T-helper 1 cell (primary cell): ENCODE measurements around the gene KCNIP4.

Experiments used
- DNase-seq, 5 donors: peaks; one replicate each; pipeline ENCODE4 v3.0.0-alpha.2; 2012 to 2020

Gene KCNIP4

DNA sequence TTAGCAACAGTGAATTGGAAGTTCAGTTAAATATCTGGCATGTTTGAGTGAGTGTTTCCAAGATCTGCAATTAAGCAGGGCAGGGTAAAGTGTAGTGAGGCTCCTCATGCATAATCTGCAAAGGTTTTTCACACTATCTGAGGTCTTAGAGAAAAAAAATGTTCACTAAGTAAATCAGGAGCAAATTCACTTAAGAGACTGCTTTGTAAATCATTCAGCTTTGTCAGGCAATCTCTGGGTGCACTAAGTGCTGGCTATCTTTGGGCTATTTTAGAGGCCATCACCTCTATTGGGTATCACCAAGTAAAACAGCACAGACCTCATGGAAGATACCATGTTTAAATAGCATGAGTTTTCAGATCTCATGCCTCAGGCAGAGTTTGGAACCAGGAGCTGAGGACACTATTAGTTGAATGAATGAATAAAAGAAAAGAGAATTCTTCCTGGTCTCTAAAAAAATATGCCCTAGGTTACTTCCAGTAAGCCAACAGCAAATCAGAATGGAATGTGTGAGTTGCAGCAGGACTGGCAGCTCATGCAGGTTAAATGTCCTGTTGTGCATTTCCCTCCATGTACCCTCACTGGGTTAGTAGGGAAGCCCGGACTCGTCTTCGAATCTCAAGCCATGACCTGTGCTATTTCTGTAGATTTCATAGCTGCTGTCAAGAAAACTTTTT is 195.3 kb downstream of the KCNIP4 start:
- no peak for DNase-seq

DNA sequence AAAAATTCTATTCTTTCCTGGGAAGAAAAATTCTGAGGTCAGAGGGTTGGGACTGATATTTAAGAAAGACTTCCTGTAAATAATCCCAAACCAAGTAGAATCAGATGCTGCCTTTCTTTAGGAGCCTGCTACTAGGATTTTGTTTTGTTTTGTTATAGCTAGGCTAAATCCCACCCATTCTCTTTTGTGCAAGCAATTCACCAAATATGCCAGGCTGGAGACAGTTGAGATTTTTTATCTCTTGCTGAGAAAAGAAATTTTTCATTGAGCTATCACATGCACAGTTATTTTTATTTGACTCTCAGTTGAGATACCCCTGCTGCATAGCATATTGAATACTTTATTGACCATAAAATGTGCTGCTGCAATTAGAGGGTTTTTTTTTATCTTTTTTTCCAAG is 196.0 kb downstream of the KCNIP4 start:
- DNase-seq: no peak

DNA sequence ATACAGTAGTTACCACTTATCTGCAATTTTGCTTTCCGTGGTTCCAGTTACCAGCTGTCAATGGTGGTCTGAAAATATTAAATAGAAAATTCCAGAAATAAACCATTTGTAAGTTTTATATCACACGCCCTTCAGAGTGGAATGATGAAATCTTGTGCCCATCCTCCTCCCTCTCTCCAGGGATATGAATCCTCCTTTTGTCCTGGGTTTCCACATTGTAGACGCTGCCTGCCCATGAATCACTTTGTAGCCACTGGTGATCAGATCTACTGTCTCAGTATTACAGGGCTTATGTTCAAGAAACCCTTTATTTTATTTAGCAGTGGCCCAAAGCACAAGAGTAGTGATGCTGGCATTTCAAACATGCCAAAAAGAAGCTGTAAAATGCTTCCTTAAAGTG is 198.6 kb downstream of the KCNIP4 start:
- no peak for DNase-seq

DNA sequence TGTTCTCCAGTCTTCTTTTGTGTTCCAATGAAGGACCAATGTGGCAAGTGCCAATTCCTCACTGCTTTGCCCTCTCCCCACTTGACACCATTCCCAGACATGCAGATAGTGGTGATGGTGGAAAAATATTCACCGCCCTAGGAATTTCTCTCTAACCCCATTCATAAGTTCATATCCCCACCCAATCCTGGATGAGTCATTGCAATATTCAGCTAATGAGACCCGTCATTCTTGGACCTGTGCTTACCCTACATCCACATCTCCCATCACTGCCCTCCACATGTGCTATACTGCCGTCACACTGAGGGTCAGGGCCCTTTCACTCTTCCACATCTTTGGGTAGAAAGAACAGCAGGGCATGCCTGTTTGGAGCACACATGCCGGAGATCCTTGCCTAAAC is 199.2 kb downstream of the KCNIP4 start:
- no peak for DNase-seq

DNA sequence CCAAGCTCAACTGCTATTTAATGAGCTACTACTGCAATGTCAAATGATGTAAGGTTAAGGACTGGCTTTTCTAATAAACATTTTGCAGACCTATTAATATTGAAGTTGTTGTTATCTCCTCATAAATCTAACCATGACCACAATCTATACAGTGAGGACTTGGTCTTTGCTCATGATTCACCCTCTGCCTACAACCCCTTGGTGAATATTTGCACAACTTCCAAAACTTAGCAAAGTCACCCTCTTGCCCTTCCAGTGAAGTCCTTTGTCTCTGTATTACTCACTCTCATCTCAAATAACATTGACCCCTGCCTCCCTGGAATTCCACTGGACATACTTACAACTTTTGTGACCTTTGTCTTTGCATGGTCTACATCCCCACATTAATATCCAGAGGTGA is 204.5 kb downstream of the KCNIP4 start:
- no peak for DNase-seq

DNA sequence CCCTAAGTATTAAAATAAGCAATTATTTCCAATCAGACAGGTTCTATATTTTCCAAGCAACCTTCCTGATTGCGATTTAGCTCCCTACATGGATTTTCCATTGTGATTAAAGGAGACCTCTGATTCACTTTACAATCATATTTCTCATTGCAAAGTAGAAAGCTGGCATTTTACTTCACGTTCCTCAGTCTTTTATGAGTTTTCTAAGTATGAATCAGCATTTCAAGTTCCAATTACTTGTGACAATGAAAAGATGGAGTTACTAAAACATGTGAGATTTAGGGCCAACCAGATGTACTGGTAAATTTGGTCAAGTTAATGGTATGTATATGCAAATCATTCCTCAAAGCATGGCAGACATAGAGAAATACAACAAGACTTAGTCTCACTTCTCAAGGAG is 206.2 kb downstream of the KCNIP4 start:
- no peak for DNase-seq

DNA sequence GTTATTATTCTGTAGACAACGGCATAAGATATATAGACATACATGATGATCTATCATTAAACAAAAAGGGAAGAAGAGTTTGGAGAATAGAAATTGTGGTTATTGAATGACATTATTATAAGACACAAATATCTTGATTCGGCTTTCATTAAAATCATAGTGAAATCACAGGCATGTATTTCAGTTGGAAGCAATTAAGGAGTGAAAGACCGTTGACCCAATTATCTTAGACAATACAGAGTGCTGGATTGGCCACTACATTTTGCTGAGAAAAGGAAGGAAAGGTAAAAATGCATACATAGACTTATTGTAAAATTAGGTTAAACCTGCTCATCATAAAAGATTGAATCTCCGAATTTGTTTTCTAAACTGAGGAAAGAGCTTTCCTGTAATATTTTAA is 209.8 kb downstream of the KCNIP4 start:
- DNase-seq: no peak

DNA sequence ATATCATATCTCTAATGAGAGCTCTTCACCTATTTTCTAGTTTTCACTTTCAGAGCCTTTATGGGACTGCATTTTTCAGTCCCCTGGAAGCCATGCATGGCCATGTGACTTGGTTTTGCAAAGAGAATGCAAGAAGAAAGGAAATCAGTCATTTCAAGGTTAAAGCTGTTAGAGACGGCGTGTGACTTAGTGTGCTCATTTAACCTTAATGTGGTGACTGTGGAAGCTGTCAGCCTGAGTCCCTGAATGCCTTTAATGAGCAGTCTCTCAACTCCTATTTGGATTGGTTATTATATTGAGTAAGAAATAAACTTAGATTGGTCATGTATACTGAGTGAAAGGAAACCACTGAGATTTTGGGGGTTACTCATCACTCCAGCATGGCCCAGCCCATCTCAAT is 212.7 kb downstream of the KCNIP4 start:
- DNase-seq: no peak

DNA sequence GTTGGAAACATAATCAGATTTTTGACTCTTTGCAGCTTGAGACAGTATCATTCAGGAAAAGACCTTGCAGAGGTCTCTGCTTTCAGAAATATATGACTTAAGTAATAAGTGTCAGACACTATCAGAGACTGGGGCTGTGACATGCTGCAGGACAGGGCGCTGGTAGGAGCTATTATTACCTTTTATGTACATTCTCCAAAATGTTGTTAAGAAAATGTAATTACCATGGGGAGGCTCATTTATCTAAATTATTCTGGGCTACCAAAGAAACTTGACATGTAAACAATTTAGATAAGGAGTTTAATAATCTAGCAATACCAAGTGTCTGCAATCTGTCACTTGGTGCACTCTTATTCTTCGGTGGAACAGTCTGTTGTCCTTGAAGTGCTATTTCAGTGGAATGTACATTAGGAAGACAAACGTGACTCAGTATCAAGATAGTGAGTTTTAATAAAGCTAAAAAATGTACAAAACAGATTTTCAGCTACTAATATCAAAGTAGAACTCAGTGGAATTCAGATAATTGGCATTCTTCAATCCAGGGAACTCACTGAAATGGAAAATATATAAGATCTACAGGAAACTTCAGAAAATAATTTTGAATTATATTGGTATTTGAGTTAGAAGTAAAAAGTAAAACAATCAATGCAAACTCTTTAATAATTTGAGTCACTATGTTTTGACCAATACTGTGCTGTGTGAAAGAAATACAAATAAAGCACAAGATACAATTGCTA is 214.5 kb downstream of the KCNIP4 start:
- no peak for DNase-seq

DNA sequence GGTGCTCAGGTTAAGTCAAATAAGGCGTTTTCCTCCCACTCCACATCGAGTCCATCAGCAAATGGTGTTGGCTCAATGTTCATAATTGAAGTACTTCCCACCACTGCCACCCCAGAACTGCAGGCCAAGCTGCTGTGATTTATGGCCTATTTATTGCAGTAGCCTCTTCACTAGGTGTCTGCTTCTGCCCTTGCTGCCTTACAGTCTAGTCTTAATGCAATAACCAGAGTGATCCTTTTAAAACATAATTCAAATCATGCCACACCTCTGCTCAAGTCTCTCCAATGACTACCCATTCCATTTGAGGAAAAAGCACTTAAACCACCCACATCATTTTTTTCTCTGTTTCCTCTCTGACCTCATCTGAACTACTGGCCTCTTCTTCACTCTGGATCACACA is 220.3 kb downstream of the KCNIP4 start:
- no peak for DNase-seq

DNA sequence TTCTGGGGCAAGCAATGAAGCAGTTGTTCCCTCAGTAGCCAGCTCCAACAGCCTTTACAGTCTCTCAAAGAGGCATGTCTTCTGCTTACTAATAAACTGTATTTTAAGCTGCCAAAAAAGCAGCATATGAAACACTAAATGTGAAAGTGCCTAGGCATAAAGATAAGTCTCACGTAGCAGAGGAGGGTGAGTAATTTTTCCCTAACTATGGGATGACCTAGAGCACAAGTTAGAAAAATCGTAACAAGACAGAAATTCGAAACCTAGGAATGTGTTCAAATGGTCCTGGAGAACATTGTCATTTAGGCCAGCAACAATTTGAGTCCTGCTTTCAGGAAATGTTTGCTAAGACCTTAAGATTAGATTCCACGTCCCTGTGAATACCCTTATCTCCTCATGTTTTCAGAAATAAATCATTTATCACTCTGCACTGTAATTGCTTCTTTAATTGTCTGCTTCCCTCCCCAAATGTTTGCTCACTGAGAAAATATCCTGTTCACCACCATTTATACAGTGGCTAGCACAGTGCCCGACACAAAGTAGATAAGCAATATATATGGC is 222.2 kb downstream of the KCNIP4 start:
- DNase-seq: no peak

DNA sequence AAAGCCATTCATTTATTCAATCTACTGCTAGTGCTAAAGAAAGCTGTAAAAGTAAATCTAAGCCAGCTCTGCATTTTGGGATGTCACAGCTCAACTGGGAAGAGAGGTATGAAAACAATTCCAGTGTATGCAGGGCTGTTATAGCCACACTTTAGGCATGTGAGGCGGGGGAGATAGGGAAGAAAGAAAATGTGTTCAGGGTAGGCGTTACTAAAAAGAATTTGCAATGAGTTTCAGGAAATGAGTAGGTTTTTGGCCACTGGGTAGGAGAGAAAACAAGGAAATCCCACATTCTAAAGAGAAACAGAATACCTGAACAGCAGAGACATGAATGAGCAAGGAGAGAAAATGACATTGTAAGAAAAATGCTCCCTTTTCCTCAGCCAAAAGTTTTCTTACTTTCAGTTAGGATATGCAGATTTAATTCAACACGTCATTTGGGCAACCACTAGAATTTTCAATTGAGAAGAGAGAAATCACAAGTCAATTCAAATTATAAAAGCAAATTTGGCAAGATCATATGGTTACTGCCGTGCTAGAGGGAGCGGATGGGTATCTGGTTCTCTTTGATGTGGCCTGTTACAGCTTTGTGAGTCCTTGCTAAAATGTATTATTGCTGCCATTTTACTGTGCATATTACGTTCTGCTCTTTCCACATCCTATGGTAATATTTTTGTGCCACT is 226.3 kb downstream of the KCNIP4 start:
- no peak for DNase-seq

DNA sequence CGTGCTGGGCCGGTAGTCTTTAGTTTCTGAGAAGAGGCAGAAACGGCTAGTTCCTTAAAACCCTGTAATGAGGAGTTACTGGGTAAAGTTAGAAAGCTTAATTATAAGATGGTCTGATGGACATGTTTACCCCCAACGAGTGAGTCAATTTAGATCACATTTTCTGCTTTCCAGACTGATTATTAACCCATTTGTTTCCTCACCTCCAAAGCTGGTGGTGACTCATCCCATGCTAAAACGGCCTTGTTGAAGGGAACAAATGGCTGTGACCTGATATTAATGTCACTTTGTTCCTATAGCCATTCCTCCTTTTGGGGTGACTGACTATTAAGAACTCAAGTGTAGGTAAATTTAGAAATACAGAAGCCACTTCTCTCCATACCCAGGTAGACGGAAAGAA is 232.0 kb downstream of the KCNIP4 start:
- DNase-seq: no peak

DNA sequence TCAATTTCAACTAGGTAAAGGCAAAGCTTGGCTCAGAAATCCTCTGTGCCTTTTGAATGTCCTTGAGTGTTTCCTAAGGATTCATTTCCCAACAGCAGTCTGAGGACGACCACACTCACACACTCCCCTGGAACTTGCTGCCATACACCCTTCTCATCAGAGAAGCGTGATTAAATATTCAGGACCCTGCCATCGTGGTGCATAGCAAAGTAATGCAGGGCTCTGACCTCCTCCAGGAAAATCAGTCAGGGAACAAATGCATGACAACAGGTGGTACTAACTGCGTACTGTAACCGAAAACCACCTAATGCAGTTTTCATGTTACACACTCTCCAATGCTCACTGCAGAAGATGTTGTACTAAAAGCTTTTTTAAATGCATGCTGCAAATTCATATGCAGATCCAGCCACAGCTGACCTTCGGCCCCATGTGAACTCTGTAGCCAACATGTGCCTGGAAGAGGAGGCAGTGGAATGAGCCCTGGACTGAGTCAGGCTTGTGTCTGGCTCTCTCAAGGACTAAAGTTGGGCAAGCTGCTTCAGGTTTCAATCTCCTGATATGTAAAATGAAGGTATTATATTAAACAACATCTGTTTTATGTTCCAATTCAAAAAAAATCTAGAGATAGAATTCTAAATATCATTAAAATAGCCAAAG is 238.3 kb downstream of the KCNIP4 start:
- no peak for DNase-seq

DNA sequence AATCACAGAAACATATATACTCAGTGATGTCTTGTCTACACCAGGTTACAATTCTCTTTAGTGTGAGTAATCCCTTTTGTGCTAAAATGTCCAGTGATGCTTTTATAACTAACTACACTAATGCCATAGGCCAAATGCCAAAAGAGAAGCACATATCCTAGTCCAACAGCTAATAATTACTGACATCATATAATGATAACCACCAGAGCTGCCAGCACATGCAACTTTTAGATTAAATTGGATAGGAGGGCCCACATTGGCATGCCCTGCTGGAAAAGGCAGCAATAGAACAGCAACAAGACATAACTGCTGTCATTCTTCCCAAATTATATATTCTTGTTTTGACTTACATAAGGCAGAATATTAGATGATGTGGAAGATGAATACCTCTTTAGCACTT is 238.8 kb downstream of the KCNIP4 start:
- no peak for DNase-seq

DNA sequence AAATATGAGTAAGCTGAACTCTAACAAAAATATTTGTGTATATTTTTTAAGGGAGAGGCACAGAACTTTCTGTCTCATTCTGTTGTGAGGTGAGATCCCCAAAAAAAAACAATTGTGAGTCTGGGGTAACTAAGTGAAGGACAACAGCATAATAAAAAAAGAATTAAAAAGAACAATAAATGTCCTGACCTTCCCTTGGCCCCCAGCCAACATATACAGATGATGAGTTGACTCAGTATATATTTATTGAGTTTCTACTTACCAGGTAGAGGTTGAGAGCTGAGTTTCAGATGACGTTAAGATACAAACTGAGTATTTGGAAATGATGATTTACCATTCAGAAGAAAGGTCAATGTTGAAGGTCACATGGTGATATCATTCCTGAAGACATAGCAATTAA is 239.5 kb downstream of the KCNIP4 start:
- DNase-seq: no peak

DNA sequence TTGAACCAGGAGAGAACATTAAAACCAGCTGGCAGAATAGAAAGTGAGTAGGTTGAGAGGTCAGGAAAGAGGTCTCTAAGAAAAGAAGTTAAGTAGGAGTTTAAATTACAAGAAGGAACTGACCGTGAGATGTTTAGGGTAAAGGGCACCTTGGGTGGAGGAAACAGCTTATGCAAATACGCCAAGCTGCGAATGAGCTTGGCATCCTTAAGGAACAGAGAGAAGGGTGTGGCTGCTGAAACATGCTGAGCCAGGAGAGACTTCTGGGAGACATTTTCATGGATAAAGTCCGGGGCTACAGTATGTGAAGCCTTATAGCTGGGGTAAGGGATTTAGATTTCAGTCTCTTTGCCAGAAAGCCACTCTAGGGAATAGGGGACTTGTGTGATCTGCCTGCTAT is 249.1 kb downstream of the KCNIP4 start:
- no peak for DNase-seq

DNA sequence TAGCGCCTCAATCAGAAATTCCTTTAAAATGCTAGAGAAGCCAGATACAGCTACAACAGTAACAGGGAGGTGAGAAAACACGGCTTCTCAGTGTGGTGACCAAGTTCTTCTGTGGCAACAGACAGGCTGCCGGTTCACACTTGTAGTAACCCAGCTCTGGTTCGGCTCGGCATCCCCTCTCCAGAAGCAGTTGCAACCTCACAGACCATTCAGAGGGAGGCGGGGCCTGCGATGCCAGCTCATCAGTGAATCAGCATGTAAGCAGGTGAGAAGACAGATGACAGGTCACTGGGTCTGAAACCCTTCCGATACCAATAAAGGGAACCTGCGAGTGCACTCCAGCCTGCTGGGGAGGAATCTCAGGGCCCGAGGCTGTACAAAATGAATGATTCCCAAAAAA is 251.0 kb downstream of the KCNIP4 start:
- DNase-seq: no peak

DNA sequence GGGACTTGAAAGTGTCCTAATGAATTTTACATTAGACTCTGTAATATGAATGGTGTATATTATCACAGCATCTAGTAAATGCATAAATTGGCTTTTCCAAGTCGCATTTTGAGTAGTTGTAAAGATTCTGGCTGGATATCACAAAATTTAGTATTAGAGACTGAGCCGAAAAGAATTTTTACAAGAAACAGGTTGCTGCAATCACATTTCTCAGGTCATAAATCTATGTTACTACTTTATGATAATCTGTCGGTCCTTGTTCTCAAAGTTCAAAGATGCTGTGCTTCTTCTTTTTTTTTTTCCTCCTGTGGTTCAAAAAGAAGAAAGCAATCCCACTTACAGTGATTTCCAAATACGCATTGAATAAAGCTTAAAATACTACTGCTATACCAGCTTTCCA is 253.4 kb downstream of the KCNIP4 start:
- no peak for DNase-seq

DNA sequence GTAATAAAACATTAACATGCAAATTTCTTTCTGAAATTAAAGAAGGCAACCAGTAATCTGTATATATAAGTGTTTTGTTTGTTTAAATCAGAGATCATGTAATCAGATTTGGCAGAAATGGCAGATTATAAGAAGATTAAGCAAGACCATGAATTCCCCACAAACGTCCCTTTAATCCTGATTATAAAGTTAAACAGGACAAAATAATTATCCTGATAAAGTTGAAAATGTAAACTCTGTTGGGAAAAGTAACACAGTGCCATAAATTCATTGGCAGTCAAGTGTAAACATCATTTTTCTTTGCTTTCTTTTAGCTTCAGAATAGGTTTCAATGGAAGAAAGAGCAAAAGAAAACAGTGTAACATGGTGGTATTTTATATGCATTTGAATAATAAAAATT is 256.3 kb downstream of the KCNIP4 start:
- no peak for DNase-seq

DNA sequence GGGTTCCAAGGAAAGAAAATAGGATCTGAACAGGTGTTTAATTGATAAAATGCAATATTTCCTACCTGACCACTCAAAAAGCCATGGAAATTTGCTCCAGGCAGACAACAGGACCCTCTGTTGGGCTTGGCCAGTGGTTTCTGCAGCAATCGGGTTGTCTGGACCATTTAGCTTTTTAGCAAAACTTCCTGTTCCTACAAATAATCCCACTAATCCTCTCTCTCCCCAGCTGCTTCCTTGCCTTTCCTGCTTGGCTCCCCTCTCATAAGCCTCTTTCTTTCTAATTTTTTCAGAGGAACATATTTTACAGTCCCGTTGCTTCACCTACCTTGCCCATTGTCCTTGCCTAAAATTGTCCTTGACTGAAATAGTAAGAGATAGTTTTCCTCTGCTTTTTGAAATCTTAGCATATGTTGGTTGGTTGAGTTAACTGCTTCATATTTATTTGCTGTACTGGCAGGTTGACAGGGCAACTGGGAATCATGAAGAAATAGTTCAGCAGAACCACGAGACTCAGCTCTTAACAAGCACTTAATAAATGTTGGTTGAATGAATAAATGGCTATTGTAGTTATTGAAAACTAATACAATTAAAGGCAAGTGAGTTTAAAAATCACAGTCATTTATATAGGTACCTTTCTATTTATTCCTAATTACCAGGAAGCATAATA is 259.8 kb downstream of the KCNIP4 start:
- DNase-seq: no peak

DNA sequence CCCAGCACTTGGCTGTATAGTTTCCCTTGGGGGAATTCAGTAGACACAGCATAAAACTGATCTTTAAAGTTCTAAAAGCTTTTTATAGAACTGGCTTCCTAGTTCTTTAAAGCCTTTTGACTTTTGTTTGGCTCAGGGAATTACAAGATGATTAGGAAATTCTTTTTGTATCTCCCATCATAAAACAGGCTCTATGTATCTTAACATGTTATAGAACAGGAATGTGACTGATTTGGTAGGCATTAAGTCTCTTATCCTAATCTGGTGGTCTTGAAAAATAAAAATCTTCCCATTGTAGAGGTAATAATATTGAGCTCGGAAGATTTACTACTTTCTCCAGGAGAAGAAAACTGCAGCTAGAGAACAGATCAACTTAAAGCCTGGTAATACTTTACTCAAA is 262.7 kb downstream of the KCNIP4 start:
- no peak for DNase-seq
